ENCODE results near the gene OR52E5.

GRCh38 chr11:5928811-5929210, 35.8 kb downstream of the OR52E5 start:
- TF ChIP-seq SUZ12 (IDR thresholded peaks at IDR 0.05; ENCODE audit: extremely low read depth, insufficient read depth, insufficient read length) (no peak), ZNF274 (IDR thresholded peaks at IDR 0.05; ENCODE audit: low read depth, low read length) (no peak), YY1 (IDR thresholded peaks at IDR 0.05; ENCODE audit: insufficient read depth, insufficient read length) (no peak)

Data from NT2/D1 (cell line).